Measurements from ENCODE around the gene SLC8A1.

Gene SLC8A1

GRCh38 chr2:40173276-40173675 is 278.6 kb downstream of the SLC8A1 start:
- no peak for DNase-seq (ENCODE audit: extremely low read depth, low read depth)
- no peak for TF ChIP-seq CTCF (IDR thresholded peaks at IDR 0.05; ENCODE audit: low read depth, low read length)

- no peak for TF ChIP-seq CTCF (IDR thresholded peaks at IDR 0.05; ENCODE audit: low read depth, low read length)
- DNase-seq (ENCODE audit: extremely low read depth, low read depth) = no peak
Observed at GRCh38 chr2:40169856-40170255, 282.0 kb downstream of the SLC8A1 start.

GRCh38 chr2:40169430-40169829 is 282.5 kb downstream of the SLC8A1 start:
- no peak for DNase-seq (ENCODE audit: extremely low read depth, low read depth)

GRCh38 chr2:40168546-40168945 is 283.3 kb downstream of the SLC8A1 start:
- DNase-seq (ENCODE audit: extremely low read depth, low read depth) = no peak
- no peak for TF ChIP-seq CTCF (IDR thresholded peaks at IDR 0.05; ENCODE audit: low read depth, low read length)

More at GRCh38 chr2:40169430-40169829, 282.5 kb downstream of the SLC8A1 start:
- no peak for TF ChIP-seq CTCF (IDR thresholded peaks at IDR 0.05; ENCODE audit: low read depth, low read length)

DNA sequence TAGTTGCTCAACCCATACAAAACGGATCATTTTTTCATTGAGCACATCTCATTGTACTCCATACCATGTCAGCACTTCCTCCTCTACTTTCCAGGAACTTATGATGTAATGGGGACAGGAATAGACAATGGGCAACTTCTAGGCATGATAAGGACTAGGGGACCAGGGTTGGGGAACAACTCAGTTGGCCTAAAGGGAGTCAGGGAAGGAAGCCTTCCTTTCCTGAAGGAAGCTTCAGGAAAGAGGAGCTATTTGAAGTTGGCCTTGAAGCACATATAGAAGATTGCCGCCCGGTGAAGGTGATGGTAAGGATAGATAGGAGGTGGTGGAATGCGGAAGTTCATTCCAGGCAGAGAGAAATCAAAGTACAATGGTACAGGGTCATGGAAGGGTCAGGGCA is 283.9 kb downstream of the SLC8A1 start:
- no peak for DNase-seq (ENCODE audit: extremely low read depth, low read depth)
- TF ChIP-seq CTCF (IDR thresholded peaks at IDR 0.05; ENCODE audit: low read depth, low read length) = no peak

GRCh38 chr2:40166006-40166405 is 285.9 kb downstream of the SLC8A1 start:
- DNase-seq (ENCODE audit: extremely low read depth, low read depth) = no peak

GRCh38 chr2:40165509-40165844 is 286.4 kb downstream of the SLC8A1 start:
- TF ChIP-seq CTCF (IDR thresholded peaks at IDR 0.05; ENCODE audit: low read depth, low read length) = no peak

More at GRCh38 chr2:40166006-40166405, 285.9 kb downstream of the SLC8A1 start:
- TF ChIP-seq CTCF (IDR thresholded peaks at IDR 0.05; ENCODE audit: low read depth, low read length) = no peak

More at GRCh38 chr2:40165509-40165844, 286.4 kb downstream of the SLC8A1 start:
- DNase-seq (ENCODE audit: extremely low read depth, low read depth) = peak; percentile 42

Measured in AG09319 (cell line).